Mucosa of stomach (tissue), 1 donor: ENCODE measurements around the gene COG1.

Experiments used
- H3K27me3 ChIP-seq: one replicate; pipeline ENCODE4 v1.7.0; 2013; ENCODE audit warnings: mild to moderate bottlenecking, low read length; ENCODE audit not compliant: control insufficient read depth, insufficient read depth
- H3K36me3 ChIP-seq: one replicate; pipeline ENCODE4 v1.7.0; 2013; ENCODE audit warnings: low read length; ENCODE audit not compliant: control insufficient read depth, insufficient read depth
- H3K4me1 ChIP-seq: one replicate; pipeline ENCODE4 v1.7.0; 2013; ENCODE audit warnings: mild to moderate bottlenecking, low read length; ENCODE audit not compliant: control insufficient read depth, insufficient read depth
- H3K4me3 ChIP-seq: one replicate; pipeline ENCODE4 v1.7.0; 2013; ENCODE audit warnings: low read length
- H3K9ac ChIP-seq: one replicate; pipeline ENCODE4 v1.7.0; 2013; ENCODE audit warnings: mild to moderate bottlenecking, low read length, moderate library complexity
- H3K9me3 ChIP-seq: one replicate; pipeline ENCODE4 v1.7.0; 2013; ENCODE audit warnings: mild to moderate bottlenecking, low read length, moderate library complexity; ENCODE audit not compliant: control insufficient read depth
- donor health status: Pancreatic carcinoma.

Gene COG1

DNA sequence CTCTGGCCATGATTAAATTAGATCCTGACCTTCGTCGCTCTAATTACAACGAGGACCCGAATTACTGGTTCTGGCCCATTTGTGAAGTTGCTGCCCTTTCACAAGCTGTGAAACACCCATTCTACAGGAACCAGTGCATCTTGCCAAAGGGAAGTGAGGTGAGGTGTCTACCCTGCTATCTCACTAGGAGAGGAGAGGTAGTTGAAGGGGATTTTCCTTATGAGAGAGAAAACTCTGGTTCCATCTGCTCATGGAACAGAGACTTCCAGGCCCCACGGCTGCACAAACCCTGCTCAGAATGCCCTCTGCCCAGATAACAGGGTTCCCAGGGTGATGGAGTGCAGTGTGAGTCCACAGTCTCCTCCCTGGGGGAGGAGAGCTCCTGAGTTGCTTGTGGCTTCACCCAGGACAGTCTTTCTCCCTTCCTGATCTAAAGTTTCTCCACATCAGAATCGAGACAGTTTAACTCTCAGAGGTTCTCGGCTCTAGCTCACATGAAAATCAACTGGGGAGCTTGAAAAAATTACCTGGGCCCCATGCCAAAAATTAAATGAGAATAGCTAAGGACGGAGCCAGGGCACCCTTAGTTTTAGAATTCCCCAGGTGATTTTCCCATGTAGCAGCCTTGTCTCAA is 35.9 kb upstream of the COG1 start:
- H3K36me3 ChIP-seq: no peaks in the 10 kb centered on the region

DNA sequence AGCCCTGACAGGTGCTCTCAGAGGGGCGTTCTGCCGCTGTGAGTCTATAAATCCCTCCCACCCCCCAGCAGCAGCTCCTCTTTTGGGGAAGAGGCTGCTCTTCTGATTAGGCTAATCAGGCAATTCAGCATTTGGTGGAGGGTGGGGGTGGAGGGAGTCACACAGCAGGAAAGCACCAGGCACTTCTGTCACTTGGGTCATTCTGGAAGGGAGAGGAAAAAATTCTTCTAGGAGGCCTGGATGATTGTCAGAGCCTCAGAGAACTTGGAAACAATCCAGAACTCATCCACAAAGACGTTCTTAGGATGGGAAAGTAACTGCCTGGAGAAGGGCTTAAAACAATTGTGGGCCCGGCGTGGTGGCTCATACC is 35.3 kb upstream of the COG1 start:
- Histone ChIP-seq H3K4me3 (no peak overlapping the region), H3K27me3 (peaks cover 18% of the 10 kb centered on the region), H3K9me3 (no peaks in the 10 kb centered on the region), H3K36me3 (no peaks in the 10 kb centered on the region), H3K4me1 (peaks cover 9% of the 10 kb centered on the region), H3K9ac (no peak overlapping the region)

More for the DNA sequence above, 35.9 kb upstream of the COG1 start:
- Histone ChIP-seq H3K27me3 (peaks cover 18% of the 10 kb centered on the region), H3K4me1 (peaks cover 14% of the 10 kb centered on the region), H3K9me3 (no peaks in the 10 kb centered on the region), H3K4me3 (no peak overlapping the region), H3K9ac (no peak overlapping the region)

DNA sequence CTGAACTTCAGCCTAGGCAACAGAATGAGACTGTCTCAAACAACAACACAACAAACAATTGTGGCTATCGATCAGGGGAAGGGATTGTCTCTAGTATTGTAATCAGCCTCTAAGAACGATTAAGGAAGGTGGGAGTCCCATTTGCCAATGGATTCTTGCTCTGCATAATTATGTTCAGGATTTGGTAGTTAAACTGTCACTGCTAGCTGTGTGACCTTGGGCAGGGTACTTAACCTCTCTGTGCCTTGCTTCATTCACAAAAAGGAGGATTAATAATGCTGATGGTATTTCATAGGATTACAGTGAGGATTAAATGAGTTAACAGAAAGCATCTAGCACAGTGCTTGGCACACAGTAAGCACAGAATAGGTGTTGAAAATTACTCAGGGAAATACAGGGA is 34.7 kb upstream of the COG1 start:
- Histone ChIP-seq H3K27me3 (peaks cover 24% of the 10 kb centered on the region), H3K4me3 (no peak overlapping the region), H3K9me3 (no peaks in the 10 kb centered on the region), H3K9ac (no peak overlapping the region), H3K36me3 (no peaks in the 10 kb centered on the region), H3K4me1 (peaks cover 8% of the 10 kb centered on the region)

DNA sequence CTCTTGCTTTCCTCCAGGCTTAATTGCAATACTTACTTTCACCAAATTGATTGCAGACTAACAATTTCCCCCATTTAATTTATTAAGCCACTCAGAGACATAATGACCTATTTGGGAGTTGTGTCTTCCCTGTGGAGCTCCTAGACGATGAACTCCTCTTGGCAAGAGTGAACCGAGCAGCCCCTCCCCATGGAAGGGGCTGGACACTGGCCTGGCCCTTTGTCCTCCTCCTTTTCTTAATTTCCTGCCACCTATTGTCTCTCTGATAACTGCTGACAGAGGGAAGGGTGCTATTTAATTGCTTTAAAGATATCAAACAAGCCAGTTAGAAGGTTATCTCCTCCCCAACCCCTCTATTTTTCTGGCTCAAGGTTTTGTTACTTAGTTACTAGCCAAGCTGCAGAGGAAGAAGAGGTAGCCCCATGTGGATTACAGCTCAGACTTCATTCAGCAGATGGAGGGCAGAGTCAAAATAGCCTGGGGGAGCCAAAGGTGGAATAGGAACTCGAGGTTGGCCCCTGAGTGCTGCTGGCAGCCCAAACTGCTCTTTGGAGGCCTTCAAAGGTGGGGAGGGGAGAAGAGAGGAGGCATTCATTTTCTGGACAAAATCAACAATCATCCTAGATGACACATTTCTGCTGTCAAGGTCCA is 31.8 kb upstream of the COG1 start:
- H3K27me3 ChIP-seq: peaks cover 49% of the 10 kb centered on the region
- no peak overlapping the region for H3K9ac ChIP-seq

DNA sequence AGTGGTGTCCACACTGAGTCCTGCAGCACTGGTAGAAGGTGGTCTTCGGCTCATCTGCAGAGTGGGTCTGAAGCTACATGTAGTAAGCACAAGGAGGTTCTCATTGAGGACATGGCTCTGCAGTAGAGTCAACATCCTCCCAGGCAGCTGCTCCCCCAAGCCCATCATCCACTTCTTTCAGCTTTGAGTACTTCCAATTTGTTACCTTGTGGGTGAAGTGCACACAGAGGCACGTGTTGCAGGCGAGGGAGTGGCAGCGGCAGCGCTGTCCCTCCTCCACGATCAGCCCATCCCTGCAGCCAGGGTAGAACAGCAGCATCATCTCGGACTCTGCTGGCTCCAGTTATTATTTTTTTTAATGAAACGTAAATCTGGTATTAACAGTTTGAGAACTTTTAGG is 29.8 kb upstream of the COG1 start:
- Histone ChIP-seq H3K27me3 (peaks cover 69% of the 10 kb centered on the region), H3K9me3 (no peaks in the 10 kb centered on the region)

More for the DNA sequence above, 31.8 kb upstream of the COG1 start:
- no peaks in the 10 kb centered on the region for H3K9me3 ChIP-seq
- H3K36me3 ChIP-seq: no peaks in the 10 kb centered on the region
- peaks cover 25% of the 10 kb centered on the region for H3K4me1 ChIP-seq
- no peak overlapping the region for H3K4me3 ChIP-seq

DNA sequence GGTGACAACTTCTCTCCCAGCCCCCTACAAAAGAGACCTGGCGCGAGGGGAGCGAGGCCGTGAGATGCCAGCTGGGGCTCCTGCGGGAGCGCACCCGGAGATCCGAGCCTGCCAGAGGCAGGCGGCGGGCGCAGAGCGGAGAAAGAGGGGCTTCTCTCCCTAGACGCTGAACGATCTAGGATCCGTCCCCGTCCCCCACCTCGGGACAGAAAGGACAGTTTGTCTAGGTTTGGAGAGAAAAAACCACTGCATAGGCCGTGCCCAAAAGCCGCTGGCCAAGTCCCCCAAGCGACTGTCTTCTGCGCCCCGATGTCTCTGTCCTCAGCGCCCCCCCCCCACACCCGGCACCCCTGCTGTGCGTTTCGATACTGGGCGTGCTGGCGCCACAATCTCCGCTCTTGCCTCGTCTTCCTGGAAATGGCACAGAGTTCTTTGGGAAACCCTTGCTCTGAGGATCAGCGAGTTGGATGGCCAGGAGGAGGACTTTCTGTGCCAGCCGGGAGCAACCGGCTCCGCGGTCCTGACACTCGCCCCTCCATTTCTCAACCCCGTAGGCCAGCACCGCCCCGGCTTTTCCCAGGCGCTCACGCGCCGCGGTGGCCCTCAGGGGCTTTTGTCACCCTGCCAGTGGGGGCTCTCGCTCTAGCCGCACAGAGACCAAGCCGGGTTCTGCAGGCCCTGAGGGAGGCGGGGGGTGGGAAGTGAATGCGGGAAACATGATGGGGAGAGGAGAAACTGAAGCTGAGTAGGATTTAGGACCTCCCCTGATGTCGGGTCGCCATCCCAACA is 27.0 kb upstream of the COG1 start:
- Histone ChIP-seq H3K9ac (peak overlapping the region; percentile 40), H3K4me1 (peaks cover 29% of the 10 kb centered on the region), H3K36me3 (no peaks in the 10 kb centered on the region), H3K27me3 (peaks cover 76% of the 10 kb centered on the region), H3K4me3 (peak overlapping the region; percentile 37), H3K9me3 (no peaks in the 10 kb centered on the region)

More for the DNA sequence above, 29.8 kb upstream of the COG1 start:
- Histone ChIP-seq H3K4me1 (peaks cover 29% of the 10 kb centered on the region), H3K4me3 (no peak overlapping the region), H3K9ac (no peak overlapping the region), H3K36me3 (no peaks in the 10 kb centered on the region)

DNA sequence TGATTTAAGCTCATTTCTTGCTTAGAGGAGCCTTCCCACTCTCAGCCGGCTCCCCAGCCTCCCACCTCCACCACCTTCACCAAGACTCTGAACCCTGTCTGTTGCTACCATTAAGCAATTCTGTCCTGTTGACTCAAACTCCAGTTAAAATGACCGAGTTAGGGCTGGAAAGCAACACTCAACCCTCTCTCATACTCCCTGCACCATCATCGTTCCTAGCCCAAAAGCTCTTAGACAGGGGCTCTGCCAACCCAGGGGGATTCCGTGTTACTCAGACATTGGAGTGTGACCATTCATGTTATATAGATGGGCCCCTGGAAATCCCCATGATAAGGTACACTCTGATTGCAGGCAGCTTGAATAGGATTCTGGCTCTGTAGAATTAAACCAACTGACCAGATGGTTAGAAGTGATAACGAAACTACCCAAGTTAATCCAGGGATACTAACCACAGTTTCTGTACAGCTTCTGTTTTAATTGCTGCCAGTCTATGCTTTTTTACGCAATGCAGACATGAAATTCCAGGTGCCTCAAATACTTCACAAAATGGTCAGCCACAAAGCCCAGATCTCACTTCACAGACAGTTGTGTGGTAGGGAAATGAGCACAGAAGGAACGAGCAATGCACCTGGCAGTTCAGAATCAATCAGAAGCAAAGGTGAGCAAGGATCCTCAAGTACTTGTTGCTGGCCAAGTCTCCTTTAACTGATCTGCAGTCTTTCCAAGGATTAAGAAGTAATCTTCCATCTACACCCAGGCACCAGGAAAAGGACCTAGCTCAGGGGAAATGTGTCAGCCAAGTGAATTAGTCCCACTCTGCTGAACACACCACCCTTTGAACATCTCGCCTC is 25.9 kb upstream of the COG1 start:
- Histone ChIP-seq H3K9ac (peak overlapping the region; percentile 40), H3K36me3 (no peaks in the 10 kb centered on the region), H3K9me3 (no peaks in the 10 kb centered on the region), H3K27me3 (peaks cover 65% of the 10 kb centered on the region), H3K4me3 (peak overlapping the region; percentile 37), H3K4me1 (peaks cover 29% of the 10 kb centered on the region)

DNA sequence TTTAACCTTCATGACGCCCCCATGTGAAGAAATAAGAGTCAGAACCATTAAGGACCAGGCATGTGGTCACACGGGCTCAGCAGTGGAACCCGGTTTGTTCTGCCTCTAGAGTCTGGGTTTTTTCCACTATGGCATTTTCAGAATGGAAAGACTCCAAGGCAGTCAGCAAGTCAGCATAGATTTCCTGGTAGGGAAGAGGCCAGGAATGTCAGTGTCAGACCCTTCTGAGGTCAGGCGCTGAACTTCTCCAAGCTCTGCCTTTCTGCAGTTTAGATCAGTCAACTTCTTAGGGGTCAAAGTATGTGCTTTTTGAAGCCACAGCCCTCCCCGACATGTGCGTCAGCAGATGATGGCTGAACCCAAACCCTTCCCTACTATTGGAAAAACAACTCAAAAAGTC is 24.2 kb upstream of the COG1 start:
- Histone ChIP-seq H3K9me3 (no peaks in the 10 kb centered on the region), H3K27me3 (peaks cover 53% of the 10 kb centered on the region), H3K4me3 (no peak overlapping the region), H3K4me1 (peaks cover 29% of the 10 kb centered on the region), H3K9ac (no peak overlapping the region), H3K36me3 (no peaks in the 10 kb centered on the region)

DNA sequence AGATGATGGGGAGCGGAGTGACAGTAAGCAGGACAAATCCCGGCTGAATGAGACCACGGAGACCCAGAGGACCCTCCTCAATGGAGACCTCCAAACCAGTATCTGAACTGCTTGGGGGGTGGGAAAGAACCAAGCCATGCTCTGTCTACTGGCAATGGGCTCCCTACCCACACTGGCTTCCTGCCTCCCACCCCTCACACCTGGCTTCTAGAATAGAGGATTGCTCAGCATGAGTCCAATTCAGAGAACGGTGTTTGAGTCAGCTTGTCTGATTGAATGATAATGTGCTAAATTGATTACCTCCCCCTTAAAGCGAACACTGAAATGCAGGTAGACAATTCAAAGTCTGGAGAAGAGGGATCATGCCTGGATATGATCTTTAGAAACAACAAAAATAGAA is 22.5 kb upstream of the COG1 start:
- H3K9ac ChIP-seq: no peak overlapping the region
- no peaks in the 10 kb centered on the region for H3K36me3 ChIP-seq
- peaks cover 16% of the 10 kb centered on the region for H3K4me1 ChIP-seq
- no peaks in the 10 kb centered on the region for H3K9me3 ChIP-seq
- H3K27me3 ChIP-seq: peaks cover 36% of the 10 kb centered on the region
- no peak overlapping the region for H3K4me3 ChIP-seq

DNA sequence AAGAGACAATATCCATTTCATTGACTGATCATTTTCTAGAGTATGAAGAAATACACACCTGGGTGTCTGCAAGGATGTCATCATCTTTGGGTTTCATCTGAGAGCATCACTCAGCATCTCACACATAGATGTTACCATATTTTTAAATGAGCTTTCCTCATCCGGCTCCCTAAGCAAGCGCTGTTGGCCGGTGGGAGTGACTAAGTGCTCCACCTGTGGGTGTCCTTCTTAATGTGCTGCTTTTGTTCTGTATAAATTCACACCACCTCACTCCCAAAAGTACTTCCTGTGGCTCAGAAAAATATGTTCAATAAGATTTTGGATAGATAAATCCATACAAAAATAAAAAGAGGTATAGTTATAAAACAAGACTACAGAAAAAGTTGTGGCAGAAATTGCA is 20.6 kb upstream of the COG1 start:
- H3K4me3 ChIP-seq: no peak overlapping the region
- no peaks in the 10 kb centered on the region for H3K9me3 ChIP-seq
- H3K27me3 ChIP-seq: peaks cover 17% of the 10 kb centered on the region
- no peak overlapping the region for H3K9ac ChIP-seq
- no peaks in the 10 kb centered on the region for H3K4me1 ChIP-seq
- H3K36me3 ChIP-seq: no peaks in the 10 kb centered on the region

DNA sequence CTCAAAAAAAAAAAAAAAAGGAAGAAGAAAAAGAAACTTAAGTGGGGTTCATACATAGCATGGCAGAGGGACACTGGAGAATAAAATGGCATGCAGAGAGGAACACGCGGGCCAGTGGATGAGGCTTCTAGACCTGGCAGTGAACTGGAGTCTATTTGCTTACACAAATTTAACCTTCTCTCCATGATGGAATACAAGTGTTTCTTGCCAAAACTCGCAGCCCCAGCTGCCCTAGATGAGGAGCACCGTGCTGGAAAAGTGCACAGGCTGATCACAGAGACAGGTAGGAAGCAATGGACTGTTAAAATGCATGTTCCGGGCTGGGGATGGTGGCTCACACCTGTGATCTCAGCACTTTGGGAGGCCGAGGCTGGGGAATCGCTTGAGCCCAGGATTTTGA is 18.7 kb upstream of the COG1 start:
- Histone ChIP-seq H3K27me3 (peaks cover 6% of the 10 kb centered on the region), H3K9ac (no peak overlapping the region), H3K36me3 (no peaks in the 10 kb centered on the region)

More for the DNA sequence above, 18.7 kb upstream of the COG1 start:
- Histone ChIP-seq H3K4me3 (no peak overlapping the region), H3K4me1 (no peaks in the 10 kb centered on the region), H3K9me3 (no peaks in the 10 kb centered on the region)
